Dedifferentiated amniotic fluid mesenchymal stem cell (primary cell): ENCODE measurements around the gene ACACB.

ENCODE experiments used
- DNase-seq: peaks from one replicate; pipeline ENCODE4 v3.0.0-alpha.2; 2016; ENCODE audit errors: extremely low spot score

The ACACB gene

GRCh38 chr12:109173443-109174240 is 57.3 kb downstream of the ACACB start:
- DNase-seq: no peak

- DNase-seq: no peak
Measured at GRCh38 chr12:109174468-109174867, 58.1 kb downstream of the ACACB start.

GRCh38 chr12:109178532-109178931 is 62.1 kb downstream of the ACACB start:
- DNase-seq: no peak

GRCh38 chr12:109179927-109180326 is 63.5 kb downstream of the ACACB start:
- no peak for DNase-seq

GRCh38 chr12:109182041-109182839 is 65.9 kb downstream of the ACACB start:
- no peak for DNase-seq

- no peak for DNase-seq
Measured at GRCh38 chr12:109185441-109185840, 69.1 kb downstream of the ACACB start.

GRCh38 chr12:109186993-109187653 is 70.7 kb downstream of the ACACB start:
- DNase-seq: no peak

- DNase-seq: no peak
Measured at GRCh38 chr12:109188108-109188712, 71.8 kb downstream of the ACACB start.

GRCh38 chr12:109189291-109189690 is 72.9 kb downstream of the ACACB start:
- DNase-seq: no peak

- no peak for DNase-seq
Measured at GRCh38 chr12:109191621-109192250, 75.3 kb downstream of the ACACB start.

GRCh38 chr12:109192358-109192757 is 76.0 kb downstream of the ACACB start:
- no peak for DNase-seq

GRCh38 chr12:109193896-109194295 is 77.5 kb downstream of the ACACB start:
- DNase-seq: no peak

GRCh38 chr12:109196332-109196731 is 79.9 kb downstream of the ACACB start:
- no peak for DNase-seq

- DNase-seq: no peak
Measured at GRCh38 chr12:109197327-109197726, 80.9 kb downstream of the ACACB start.

- no peak for DNase-seq
Measured at GRCh38 chr12:109199324-109199723, 82.9 kb downstream of the ACACB start.

GRCh38 chr12:109200825-109201495 is 84.6 kb downstream of the ACACB start:
- DNase-seq: no peak

GRCh38 chr12:109201496-109201885 is 85.1 kb downstream of the ACACB start:
- no peak for DNase-seq

- DNase-seq: no peak
Measured at GRCh38 chr12:109202770-109203169, 86.4 kb downstream of the ACACB start.

- no peak for DNase-seq
Measured at GRCh38 chr12:109203480-109203879, 87.1 kb downstream of the ACACB start.

- DNase-seq: no peak
Measured at GRCh38 chr12:109209082-109209481, 92.7 kb downstream of the ACACB start.
